GM12878 (cell line): ENCODE measurements around the gene PLS3. TPM values are rescaled to one million over a fixed set of nuclear protein-coding genes. Genes with fewer than 3 reads are reported as not detected.

Source experiments
- ATAC-seq: fragments of 200-7000 bp; cut with Tn5 transposase; 3 replicates; pipeline ENCODE4 v1.9.1; 2020; ENCODE audit warnings: mild to moderate bottlenecking, moderate library complexity
- BruUV-seq: library from RNA; stranded (reverse); fragments of 400-500 nt; replicated peaks from 2 replicates; lab custom pipeline; 2021; lab: Mats Ljungman, UMichigan
- CTCF ChIA-PET: fragments of 300-600 bp; sonication (Branson Sonifier 250); formaldehyde crosslinking; extraction: SDS; loops from one replicate; lab custom pipeline; 2021; ENCODE audit warnings: inconsistent platforms; lab: Yijun Ruan, JAX
- POLR2A ChIA-PET: fragments of 350-600 bp; formaldehyde crosslinking; extraction: SDS; loops from one replicate; lab custom pipeline; 2021; ENCODE audit warnings: inconsistent platforms; lab: Charles Lee
- RAD21 ChIA-PET: fragments of 300-600 bp; sonication (Branson Sonifier 250); formaldehyde crosslinking; loops from one replicate; lab custom pipeline; 2023; ENCODE audit warnings: antibody characterized with exemption; ENCODE audit not compliant: unreplicated experiment; lab: Charles Lee
- SMC1A ChIA-PET: fragments of 300-600 bp; sonication (Branson Sonifier 250); formaldehyde crosslinking; loops from one replicate; lab custom pipeline; 2023; ENCODE audit not compliant: unreplicated experiment, uncharacterized antibody; lab: Charles Lee
- DNase-seq: peaks from one replicate; pipeline ENCODE4 v3.0.0-alpha.2; 2011; ENCODE audit warnings: low read depth, low spot score
- FAIRE-seq: peaks from 3 replicates; lab custom pipeline; 2011; peaks lifted over from hg19 to GRCh38; lab: Jason Lieb, UNC
- H2AFZ ChIP-seq: 2 replicates; pipeline ENCODE4 v1.6.0; 2011; ENCODE audit warnings: low read depth, low read length, control low read depth; ENCODE audit not compliant: control insufficient read depth
- H3K27ac ChIP-seq: 2 replicates; pipeline ENCODE4 v1.5.1; 2011; ENCODE audit warnings: control low read depth; ENCODE audit not compliant: control insufficient read depth, insufficient read depth
- H3K27me3 ChIP-seq, 2 experiments: replicated peaks in 1 of 2; 2 replicates each; pipeline versions ENCODE4 v1.6.0 to v1.6.1; 2011; ENCODE audit warnings: low read length in 1 of 2; ENCODE audit not compliant: control insufficient read depth in 2 of 2, insufficient read depth in 2 of 2
- H3K36me3 ChIP-seq, 2 experiments: 2 replicates each; pipeline ENCODE4 v1.5.1; 2011; ENCODE audit warnings: low read length in 1 of 2; ENCODE audit not compliant: control insufficient read depth in 2 of 2, insufficient read depth in 2 of 2
- H3K4me1 ChIP-seq: 2 replicates; pipeline ENCODE4 v1.6.1; 2011; ENCODE audit warnings: mild to moderate bottlenecking, low read length, moderate library complexity, mixed read lengths; ENCODE audit not compliant: control insufficient read depth, insufficient read depth
- H3K4me2 ChIP-seq: 2 replicates; pipeline ENCODE4 v1.6.0; 2011; ENCODE audit warnings: control low read depth; ENCODE audit not compliant: control insufficient read depth, insufficient read depth
- H3K4me3 ChIP-seq: fragments of 200-600 bp; sonication (generic); 2 replicates; pipeline ENCODE4 v1.5.1; 2016
- H3K79me2 ChIP-seq: 2 replicates; pipeline ENCODE4 v1.6.0; 2011; ENCODE audit warnings: low read length; ENCODE audit not compliant: control insufficient read depth, insufficient read depth
- H3K9ac ChIP-seq: 2 replicates; pipeline ENCODE4 v1.8.0; 2011; ENCODE audit warnings: low read length, control low read depth, mixed read lengths; ENCODE audit not compliant: control insufficient read depth, insufficient read depth
- H3K9me3 ChIP-seq: replicated peaks from 3 replicates; pipeline ENCODE4 v1.5.1; 2011; ENCODE audit warnings: mild to moderate bottlenecking, low read length; ENCODE audit not compliant: control insufficient read depth, insufficient read depth
- H4K20me1 ChIP-seq: 2 replicates; pipeline ENCODE4 v1.6.0; 2011; ENCODE audit not compliant: control insufficient read depth, insufficient read depth
- ATF7 ChIP-seq: fragments of 450-650 bp; IDR thresholded peaks from 2 replicates; pipeline ENCODE4 v1.6.1; 2016; ENCODE audit warnings: low read depth, mild to moderate bottlenecking
- BACH1 ChIP-seq: fragments of 450-650 bp; IDR thresholded peaks from 2 replicates; pipeline ENCODE4 v1.6.1; 2017; ENCODE audit warnings: mild to moderate bottlenecking, borderline replicate concordance
- BMI1 ChIP-seq: fragments of 450-650 bp; IDR thresholded peaks from 2 replicates; pipeline ENCODE4 v1.6.1; 2016; ENCODE audit warnings: mild to moderate bottlenecking, moderate library complexity, borderline replicate concordance
- CHD4 ChIP-seq: fragments of 200-600 bp; sonication (generic); IDR thresholded peaks from 2 replicates; pipeline ENCODE4 v1.6.1; 2016; ENCODE audit warnings: mild to moderate bottlenecking
- CREB1 ChIP-seq: IDR thresholded peaks from 2 replicates; pipeline ENCODE4 v1.6.1; 2012; ENCODE audit warnings: low read depth, mild to moderate bottlenecking, inconsistent platforms
- NFXL1 ChIP-seq: fragments of 450-650 bp; IDR thresholded peaks from 2 replicates; pipeline ENCODE4 v1.6.1; 2017; ENCODE audit warnings: antibody characterized with exemption, mild to moderate bottlenecking, borderline replicate concordance
- POLR2A ChIP-seq: IDR thresholded peaks from 2 replicates; pipeline ENCODE4 v1.6.1; 2011; ENCODE audit warnings: low read depth, mild to moderate bottlenecking, low read length
- RAD21 ChIP-seq: IDR thresholded peaks from 2 replicates; pipeline ENCODE4 v1.6.1; 2011; ENCODE audit warnings: mild to moderate bottlenecking, low read depth, low read length, moderate library complexity; ENCODE audit not compliant: insufficient read depth
- RCOR1 ChIP-seq: conservative IDR thresholded peaks from 2 replicates; pipeline ENCODE4 v1.6.1; 2012; ENCODE audit warnings: low read depth, low read length, improper control_type of control experiment
- TAF1 ChIP-seq: IDR thresholded peaks from 2 replicates; pipeline ENCODE4 v1.6.1; 2011; ENCODE audit warnings: mild to moderate bottlenecking, low read depth, low read length, borderline replicate concordance
- TCF3 ChIP-seq: IDR thresholded peaks from 2 replicates; pipeline ENCODE4 v1.6.1; 2012; ENCODE audit warnings: low read depth, mild to moderate bottlenecking, low read length, borderline replicate concordance; ENCODE audit not compliant: insufficient read depth
- TCF7 ChIP-seq: IDR thresholded peaks from 2 replicates; pipeline ENCODE4 v1.6.1; 2014; ENCODE audit warnings: antibody characterized with exemption, borderline replicate concordance
- WGBS: methylation state at CpG from one replicate; pipeline ENCODE4 v1.1.6; 2016; ENCODE audit warnings: low lambda C conversion rate; ENCODE audit not compliant: insufficient replicate concordance, insufficient coverage; ENCODE audit errors: missing lambda C conversion rate; 5-methylcytosine and 5-hydroxymethylcytosine counted together
- in situ Hi-C: fragments of 300-500 bp; cut with MboI; formaldehyde crosslinking; loops from 9 replicates; pipeline ENCODE4 v1.14.3; 2018; ENCODE audit warnings: mixed read lengths
- intact Hi-C: fragments of 100-400 bp; cut with micrococcal nuclease; formaldehyde crosslinking; loops from one replicate; pipeline ENCODE4 v1.14.2; 2022; ENCODE audit not compliant: unreplicated experiment
- polyA plus RNA-seq, 11 experiments: library from polyadenylated mRNA; depleted of rRNA in 4 of 11; unstranded in 6 of 11; stranded (reverse) in 5 of 11; fragments of >200 nt; fragmentation: Nextera tagmentation in 4 of 11; fragmentation: Illumina TruSeq in 1 of 11; extraction: Ambion mirVana in 4 of 11; extraction: Trizol in 1 of 11; gene quantifications; 1 replicate in 1 of 11; 2 replicates in 10 of 11; pipeline versions ENCODE4 v1.2.1 to v1.2.3, GENCODE V29; 2011 to 2016; ENCODE audit warnings: inconsistent platforms in 2 of 11, missing spikeins in 2 of 11, low read depth in 1 of 11
- total RNA-seq, 4 experiments: library from RNA; depleted of rRNA in 3 of 4; stranded (reverse); fragments of >200 nt in 3 of 4; fragmentation: Illumina TruSeq in 1 of 4; extraction: Trizol in 1 of 4; gene quantifications; 2 replicates each; pipeline versions ENCODE4 v1.2.1 to v1.2.3, GENCODE V29; 2013 to 2021
- TF ChIP-seq, protein P1 (sequence below): fragments of 450-650 bp; IDR thresholded peaks from 2 replicates; pipeline ENCODE4 v1.6.1; 2017; ENCODE audit warnings: mild to moderate bottlenecking, moderate library complexity
- TF ChIP-seq, protein P2 (sequence below): IDR thresholded peaks from 2 replicates; pipeline ENCODE4 v1.6.1; 2011; ENCODE audit warnings: low read depth, mild to moderate bottlenecking, low read length, moderate library complexity, borderline replicate concordance; ENCODE audit errors: extremely low read depth

PLS3 gene
- total and polyA plus RNA-seq, 10 of the 15 experiments (the other 5 are each of a cell fraction or from before 2014, with no cell fraction given), result 47.6 to 236 (median 174) TPM

DNA sequence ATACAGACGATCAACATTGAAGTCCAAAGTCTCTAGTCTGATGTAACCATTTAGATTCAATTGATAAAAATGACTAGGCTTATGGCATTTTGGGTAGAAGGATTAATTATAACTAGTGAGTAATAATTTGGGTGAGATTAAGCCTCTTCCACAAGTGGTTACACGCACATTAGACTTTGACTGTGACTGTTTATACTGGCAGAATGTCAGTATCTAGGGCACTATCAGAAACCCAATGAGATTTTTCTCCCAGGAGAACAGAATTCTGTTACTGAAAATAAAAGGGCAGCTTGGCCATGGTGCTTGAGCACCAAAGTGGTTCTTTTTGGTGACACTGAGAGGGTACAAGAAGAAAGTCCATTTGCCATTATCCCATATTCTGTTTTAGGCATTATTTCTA lies 3.3 kb downstream of the PLS3 start:
- H3K79me2 ChIP-seq, result peaks cover 2% of the 10 kb centered on the region
- H2AFZ ChIP-seq, result no peak overlapping the region
- no peaks in the 10 kb centered on the region for H3K4me1 ChIP-seq
- no TSS peak for BruUV-seq
- no peak overlapping the region for H3K27ac ChIP-seq
- H3K9me3 ChIP-seq, result no peaks in the 10 kb centered on the region
- ChIA-PET POLR2A (interaction anchor here (0.6 to 1.9 kb wide), 3 partner anchors 19 to 203 kb away, joined by 3 to 13 read pairs (median 3); no protein-coding TSS in a partner anchor), CTCF (interaction anchor here (0.9 to 5.6 kb wide), 14 partner anchors 15 to 238 kb away, joined by 3 to 62 read pairs (median 5); no protein-coding TSS in a partner anchor), SMC1A (interaction anchor here (0.6 to 5.9 kb wide), 20 partner anchors 9 to 376 kb away, joined by 3 to 79 read pairs (median 7); no protein-coding TSS in a partner anchor)
- ATAC-seq (no peak), FAIRE-seq (no peak), DNase-seq (no peak)
- no peaks in the 10 kb centered on the region for H3K36me3 ChIP-seq
- no peaks in the 10 kb centered on the region for H4K20me1 ChIP-seq
- intact Hi-C loops, result loop anchor here (5.0 to 10.0 kb wide), 2 partner anchors 202 to 339 kb away; no protein-coding TSS in a partner anchor
- WGBS, result 44% methylated on average over 2 of the region's 2 CpGs
- H3K4me2 ChIP-seq, result no peak overlapping the region
- in situ Hi-C loops, result loop anchor here (10.0 kb wide), 1 partner anchor 229 kb away; no protein-coding TSS in a partner anchor
- H3K27me3 ChIP-seq, result peaks cover 0 to 3% of the 10 kb centered on the region in 2 experiments; a peak in 3 of 4 replicates
- H3K4me3 ChIP-seq, result no peak overlapping the region
- no peak overlapping the region for H3K9ac ChIP-seq
- TF ChIP-seq RCOR1, result no peak
- TF ChIP-seq RAD21, result no peak
- TF ChIP-seq TCF3, result no peak
- TF ChIP-seq, protein P1, sequence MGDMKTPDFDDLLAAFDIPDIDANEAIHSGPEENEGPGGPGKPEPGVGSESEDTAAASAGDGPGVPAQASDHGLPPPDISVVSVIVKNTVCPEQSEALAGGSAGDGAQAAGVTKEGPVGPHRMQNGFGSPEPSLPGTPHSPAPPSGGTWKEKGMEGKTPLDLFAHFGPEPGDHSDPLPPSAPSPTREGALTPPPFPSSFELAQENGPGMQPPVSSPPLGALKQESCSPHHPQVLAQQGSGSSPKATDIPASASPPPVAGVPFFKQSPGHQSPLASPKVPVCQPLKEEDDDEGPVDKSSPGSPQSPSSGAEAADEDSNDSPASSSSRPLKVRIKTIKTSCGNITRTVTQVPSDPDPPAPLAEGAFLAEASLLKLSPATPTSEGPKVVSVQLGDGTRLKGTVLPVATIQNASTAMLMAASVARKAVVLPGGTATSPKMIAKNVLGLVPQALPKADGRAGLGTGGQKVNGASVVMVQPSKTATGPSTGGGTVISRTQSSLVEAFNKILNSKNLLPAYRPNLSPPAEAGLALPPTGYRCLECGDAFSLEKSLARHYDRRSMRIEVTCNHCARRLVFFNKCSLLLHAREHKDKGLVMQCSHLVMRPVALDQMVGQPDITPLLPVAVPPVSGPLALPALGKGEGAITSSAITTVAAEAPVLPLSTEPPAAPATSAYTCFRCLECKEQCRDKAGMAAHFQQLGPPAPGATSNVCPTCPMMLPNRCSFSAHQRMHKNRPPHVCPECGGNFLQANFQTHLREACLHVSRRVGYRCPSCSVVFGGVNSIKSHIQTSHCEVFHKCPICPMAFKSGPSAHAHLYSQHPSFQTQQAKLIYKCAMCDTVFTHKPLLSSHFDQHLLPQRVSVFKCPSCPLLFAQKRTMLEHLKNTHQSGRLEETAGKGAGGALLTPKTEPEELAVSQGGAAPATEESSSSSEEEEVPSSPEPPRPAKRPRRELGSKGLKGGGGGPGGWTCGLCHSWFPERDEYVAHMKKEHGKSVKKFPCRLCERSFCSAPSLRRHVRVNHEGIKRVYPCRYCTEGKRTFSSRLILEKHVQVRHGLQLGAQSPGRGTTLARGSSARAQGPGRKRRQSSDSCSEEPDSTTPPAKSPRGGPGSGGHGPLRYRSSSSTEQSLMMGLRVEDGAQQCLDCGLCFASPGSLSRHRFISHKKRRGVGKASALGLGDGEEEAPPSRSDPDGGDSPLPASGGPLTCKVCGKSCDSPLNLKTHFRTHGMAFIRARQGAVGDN, result no peak
- no peak for TF ChIP-seq TCF7
- TF ChIP-seq NFXL1, result no peak
- TF ChIP-seq ATF7, result no peak
- no peak for TF ChIP-seq TAF1
- no peak for TF ChIP-seq POLR2A
- no peak for TF ChIP-seq BMI1
- TF ChIP-seq CHD4, result no peak
- TF ChIP-seq CREB1, result no peak
- TF ChIP-seq, protein P2, sequence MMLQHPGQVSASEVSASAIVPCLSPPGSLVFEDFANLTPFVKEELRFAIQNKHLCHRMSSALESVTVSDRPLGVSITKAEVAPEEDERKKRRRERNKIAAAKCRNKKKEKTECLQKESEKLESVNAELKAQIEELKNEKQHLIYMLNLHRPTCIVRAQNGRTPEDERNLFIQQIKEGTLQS, result no peak
- no peak for TF ChIP-seq BACH1
- TF ChIP-seq, all 136 proteins: peak for 0
- RAD21 ChIA-PET, result interaction anchor here (0.9 to 4.9 kb wide), 19 partner anchors 13 to 239 kb away, joined by 3 to 50 read pairs (median 3); no protein-coding TSS in a partner anchor
